HEK293 (cell line): Measurements from ENCODE around the gene CDK19.

Source experiments
- CTCF ChIA-PET: fragments of 350-600 bp; formaldehyde crosslinking; extraction: SDS; loops from one replicate; lab custom pipeline; 2021; ENCODE audit warnings: antibody characterized with exemption; lab: Yijun Ruan, JAX
- POLR2A ChIA-PET: fragments of 300-600 bp; formaldehyde crosslinking; extraction: SDS; loops from one replicate; lab custom pipeline; 2020; ENCODE audit warnings: antibody characterized with exemption, inconsistent platforms; lab: Yijun Ruan, JAX
- H3K27ac ChIP-seq: fragments of 200-500 bp; sonication (Bioruptor generic); 2 replicates; pipeline ENCODE4 v1.5.1; 2014; ENCODE audit warnings: low read depth, low read length, control low read depth, inconsistent platforms; ENCODE audit errors: extremely low read depth
- H3K36me3 ChIP-seq, 2 experiments: fragments of 200-500 bp in 1 of 2; sonication (Bioruptor generic) in 1 of 2; 1 replicate in 1 of 2; 2 replicates in 1 of 2; pipeline ENCODE4 v1.5.1; 2014 to 2017; ENCODE audit warnings: inconsistent platforms in 2 of 2, low read length in 2 of 2; ENCODE audit not compliant: control insufficient read depth in 2 of 2, insufficient read depth in 1 of 2
- H3K4me1 ChIP-seq: fragments of 200-500 bp; sonication (Bioruptor generic); 2 replicates; pipeline ENCODE4 v1.5.1; 2014; ENCODE audit warnings: mild to moderate bottlenecking, low read length, inconsistent platforms; ENCODE audit not compliant: control insufficient read depth, insufficient read depth
- H3K4me3 ChIP-seq: 2 replicates; pipeline ENCODE4 v1.5.1; 2011; ENCODE audit warnings: low read depth, mild to moderate bottlenecking, control low read depth, low read length, moderate library complexity
- H3K9me3 ChIP-seq: fragments of 200-500 bp; sonication (Bioruptor generic); 2 replicates; pipeline ENCODE4 v1.5.1; 2014; ENCODE audit warnings: low read depth, low read length, inconsistent platforms; ENCODE audit not compliant: control insufficient read depth, insufficient read depth
- FEZF1 ChIP-seq: fragments of 450-650 bp; formaldehyde crosslinking; IDR thresholded peaks from 2 replicates; pipeline ENCODE4 v1.5.1; 2016; ENCODE audit warnings: missing biosample characterization, missing genetic modification characterization
- HOXA7 ChIP-seq: sonication (generic); formaldehyde crosslinking; IDR thresholded peaks from 2 replicates; pipeline ENCODE4 v1.8.1; 2022; ENCODE audit warnings: missing genetic modification reagents, borderline replicate concordance
- IKZF3 ChIP-seq: fragments of 450-650 bp; IDR thresholded peaks from 2 replicates; pipeline ENCODE4 v1.5.0; 2018; ENCODE audit warnings: missing biosample characterization, mild to moderate bottlenecking, missing genetic modification characterization, moderate library complexity
- KLF17 ChIP-seq: fragments of 450-650 bp; formaldehyde crosslinking; IDR thresholded peaks from 2 replicates; pipeline ENCODE4 v1.5.1; 2016; ENCODE audit warnings: missing biosample characterization, missing genetic modification characterization
- TRIM28 ChIP-seq: IDR thresholded peaks from 2 replicates; pipeline ENCODE4 v1.6.1; 2011; ENCODE audit warnings: low read length, control low read depth, borderline replicate concordance
- ZBTB20 ChIP-seq: fragments of 450-650 bp; formaldehyde crosslinking; IDR thresholded peaks from 2 replicates; pipeline ENCODE4 v1.5.1; 2016; ENCODE audit warnings: missing biosample characterization, missing genetic modification characterization
- ZFHX2 ChIP-seq: fragments of 450-650 bp; formaldehyde crosslinking; conservative IDR thresholded peaks from 2 replicates; pipeline ENCODE4 v1.5.1; 2016; ENCODE audit warnings: missing biosample characterization, missing genetic modification characterization
- ZNF146 ChIP-seq: fragments of 450-650 bp; formaldehyde crosslinking; IDR thresholded peaks from 2 replicates; pipeline ENCODE4 v1.5.1; 2016; ENCODE audit warnings: missing biosample characterization, missing genetic modification characterization
- ZNF174 ChIP-seq: fragments of 450-650 bp; formaldehyde crosslinking; IDR thresholded peaks from 2 replicates; pipeline ENCODE4 v1.5.0; 2017; ENCODE audit warnings: missing biosample characterization, mild to moderate bottlenecking, missing genetic modification characterization
- ZNF211 ChIP-seq: fragments of 450-650 bp; formaldehyde crosslinking; IDR thresholded peaks from 2 replicates; pipeline ENCODE4 v1.5.1; 2016; ENCODE audit warnings: low read depth, missing biosample characterization, missing genetic modification characterization
- ZNF292 ChIP-seq: fragments of 450-650 bp; formaldehyde crosslinking; IDR thresholded peaks from 2 replicates; pipeline ENCODE4 v1.5.1; 2016; ENCODE audit warnings: low read depth, missing biosample characterization, missing genetic modification characterization, borderline replicate concordance
- ZNF561 ChIP-seq: fragments of 450-650 bp; IDR thresholded peaks from 2 replicates; pipeline ENCODE4 v1.5.1; 2018; ENCODE audit warnings: missing biosample characterization, missing genetic modification characterization, borderline replicate concordance
- ZNF768 ChIP-seq: fragments of 450-650 bp; formaldehyde crosslinking; IDR thresholded peaks from 2 replicates; pipeline ENCODE4 v1.5.1; 2018; ENCODE audit warnings: missing biosample characterization, mild to moderate bottlenecking, missing genetic modification characterization
- ZSCAN4 ChIP-seq: fragments of 450-650 bp; formaldehyde crosslinking; IDR thresholded peaks from 2 replicates; pipeline ENCODE4 v1.5.1; 2017; ENCODE audit warnings: missing biosample characterization, missing genetic modification characterization
- TF ChIP-seq, protein P1 (sequence below): fragments of 450-650 bp; formaldehyde crosslinking; IDR thresholded peaks from 2 replicates; pipeline ENCODE4 v1.5.1; 2016; ENCODE audit warnings: missing biosample characterization, missing genetic modification characterization, low read depth

CDK19 gene

DNA sequence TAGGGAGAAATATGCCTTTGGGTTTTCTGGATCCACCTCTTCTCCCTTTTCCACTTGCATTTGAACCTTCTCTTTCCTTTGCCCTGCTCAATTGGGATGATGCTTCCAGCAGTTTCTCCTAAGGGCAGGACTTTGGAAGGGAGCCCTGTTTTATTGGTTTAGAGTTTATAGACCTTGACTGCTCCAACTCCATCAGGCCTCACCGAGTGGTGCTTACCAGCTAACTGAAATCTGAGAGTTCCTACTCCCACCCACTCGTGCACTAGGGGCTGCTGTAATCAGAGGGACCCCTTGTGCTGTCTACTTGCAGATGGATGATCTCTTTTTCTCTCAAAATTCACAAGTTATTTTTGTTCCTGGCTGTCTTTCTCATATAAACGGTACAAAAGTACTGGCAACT is 217.5 kb downstream of the CDK19 start:
- CTCF ChIA-PET: interaction anchor here (0.7 kb wide), 1 partner anchor 301 kb away, joined by 3 read pairs; no protein-coding TSS in a partner anchor
- no peak overlapping the region for H3K27ac ChIP-seq
- no peaks in the 10 kb centered on the region for H3K36me3 ChIP-seq
- H3K4me1 ChIP-seq: peaks cover 2% of the 10 kb centered on the region; the same call in 1 of the 2 replicates
- H3K9me3 ChIP-seq: no peaks in the 10 kb centered on the region
- POLR2A ChIA-PET: no interaction called here
- no peak overlapping the region for H3K4me3 ChIP-seq
- TF ChIP-seq ZSCAN4 (tag by site-specific recombination) (no peak), ZNF146 (tag by site-specific recombination) (no peak), ZNF768 (tag by site-specific recombination) (no peak), ZNF211 (tag by site-specific recombination) (no peak), ZNF174 (tag by site-specific recombination) (no peak), ZFHX2 (tag by site-specific recombination) (peak; percentile 20; the same call in 1 of the 2 replicates), TRIM28 (peak; percentile 69; the same call in 1 of the 2 replicates), KLF17 (no peak), IKZF3 (tag by site-specific recombination) (no peak)
- TF ChIP-seq, protein P1, sequence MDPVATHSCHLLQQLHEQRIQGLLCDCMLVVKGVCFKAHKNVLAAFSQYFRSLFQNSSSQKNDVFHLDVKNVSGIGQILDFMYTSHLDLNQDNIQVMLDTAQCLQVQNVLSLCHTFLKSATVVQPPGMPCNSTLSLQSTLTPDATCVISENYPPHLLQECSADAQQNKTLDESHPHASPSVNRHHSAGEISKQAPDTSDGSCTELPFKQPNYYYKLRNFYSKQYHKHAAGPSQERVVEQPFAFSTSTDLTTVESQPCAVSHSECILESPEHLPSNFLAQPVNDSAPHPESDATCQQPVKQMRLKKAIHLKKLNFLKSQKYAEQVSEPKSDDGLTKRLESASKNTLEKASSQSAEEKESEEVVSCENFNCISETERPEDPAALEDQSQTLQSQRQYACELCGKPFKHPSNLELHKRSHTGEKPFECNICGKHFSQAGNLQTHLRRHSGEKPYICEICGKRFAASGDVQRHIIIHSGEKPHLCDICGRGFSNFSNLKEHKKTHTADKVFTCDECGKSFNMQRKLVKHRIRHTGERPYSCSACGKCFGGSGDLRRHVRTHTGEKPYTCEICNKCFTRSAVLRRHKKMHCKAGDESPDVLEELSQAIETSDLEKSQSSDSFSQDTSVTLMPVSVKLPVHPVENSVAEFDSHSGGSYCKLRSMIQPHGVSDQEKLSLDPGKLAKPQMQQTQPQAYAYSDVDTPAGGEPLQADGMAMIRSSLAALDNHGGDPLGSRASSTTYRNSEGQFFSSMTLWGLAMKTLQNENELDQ (tag by site-specific recombination): no peak

DNA sequence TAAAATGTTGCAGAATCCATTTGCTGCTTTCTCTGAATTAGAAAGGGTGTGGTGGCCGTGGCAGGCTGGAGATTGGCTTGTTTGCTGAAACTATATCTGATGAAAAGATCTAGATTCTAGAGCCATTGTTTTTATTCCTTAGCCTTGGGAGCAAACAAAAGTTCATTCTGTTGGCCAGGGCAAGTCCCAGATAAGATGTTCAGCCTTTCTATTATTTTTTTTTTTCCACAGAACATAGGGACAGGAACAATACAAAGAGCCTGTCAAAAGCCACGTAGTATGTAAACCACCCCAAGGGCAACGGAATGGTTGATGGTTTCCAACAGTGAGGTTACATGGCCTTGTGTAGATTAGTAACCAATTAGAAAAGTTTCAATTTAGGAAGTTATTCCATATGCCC is 218.9 kb downstream of the CDK19 start:
- CTCF ChIA-PET: no interaction called here
- Histone ChIP-seq H3K9me3 (no peaks in the 10 kb centered on the region), H3K27ac (no peak overlapping the region)
- TF ChIP-seq FEZF1 (peak; percentile 56; the same call in 1 of the 2 replicates), ZNF292 (tag by site-specific recombination) (no peak)
- TF ChIP-seq, all 188 proteins: peak for 1
- POLR2A ChIA-PET: no interaction called here
- Histone ChIP-seq H3K4me1 (peaks cover 2% of the 10 kb centered on the region; the same call in 1 of the 2 replicates), H3K4me3 (no peak overlapping the region), H3K36me3 (no peaks in the 10 kb centered on the region)

- H3K36me3 ChIP-seq: no peaks in the 10 kb centered on the region
- ChIA-PET POLR2A (interaction anchor here (0.7 kb wide), 1 partner anchor 107 kb away, joined by 4 read pairs; no protein-coding TSS in a partner anchor), CTCF (interaction anchor here (0.7 kb wide), 2 partner anchors 67 to 191 kb away, joined by 3 to 4 read pairs; no protein-coding TSS in a partner anchor)
- TF ChIP-seq ZBTB20: no peak
- TF ChIP-seq ZNF561 (tag by site-specific recombination): no peak
- TF ChIP-seq HOXA7 (CRISPR knock-in tag): no peak
- H3K4me3 ChIP-seq: no peak overlapping the region
- H3K9me3 ChIP-seq: no peaks in the 10 kb centered on the region
- H3K4me1 ChIP-seq: peaks cover 2% of the 10 kb centered on the region; the same call in 1 of the 2 replicates
- no peak overlapping the region for H3K27ac ChIP-seq
Measured at GRCh38 chr6:110595112-110595511, 220.2 kb downstream of the CDK19 start.
